IMR-90 (cell line): ENCODE results near the gene MET. TPM values are rescaled to one million over a fixed set of nuclear protein-coding genes. Genes with fewer than 3 reads are reported as not detected.

Source experiments
- ATAC-seq: fragments of 200-7000 bp; cut with Tn5 transposase; 2 replicates; pipeline ENCODE4 v1.9.1; 2020; ENCODE audit warnings: low read depth, mild to moderate bottlenecking, moderate library complexity
- BruUV-seq: library from RNA; stranded (reverse); fragments of 400-500 nt; replicated peaks from 2 replicates; lab custom pipeline; 2021; lab: Mats Ljungman, UMichigan
- CTCF ChIA-PET: fragments of 300-600 bp; formaldehyde crosslinking; extraction: SDS; loops from one replicate; lab custom pipeline; 2021; ENCODE audit warnings: antibody characterized with exemption; lab: Yijun Ruan, JAX
- POLR2A ChIA-PET: fragments of 300-600 bp; sonication (Branson Sonifier 250); formaldehyde crosslinking; loops from one replicate; lab custom pipeline; 2022; ENCODE audit warnings: antibody characterized with exemption; ENCODE audit not compliant: unreplicated experiment; lab: Charles Lee
- DNase-seq: peaks from one replicate; pipeline ENCODE4 v3.0.0; 2013
- H2AFZ ChIP-seq: replicated peaks from 2 replicates; pipeline ENCODE3; 2013; ENCODE audit warnings: low read length, mild to moderate bottlenecking; ENCODE audit not compliant: poor library complexity
- H2AK5ac ChIP-seq: 2 replicates; pipeline ENCODE4 v1.6.1; 2013; ENCODE audit warnings: low read depth, low read length, inconsistent platforms
- H2AK9ac ChIP-seq: replicated peaks from 2 replicates; pipeline ENCODE3; 2013; ENCODE audit warnings: mild to moderate bottlenecking, low read depth, low read length, moderate library complexity; ENCODE audit not compliant: poor library complexity
- H2BK120ac ChIP-seq: 2 replicates; pipeline ENCODE4 v1.6.1; 2013; ENCODE audit warnings: low read depth, low read length, inconsistent platforms
- H2BK15ac ChIP-seq: 3 replicates; pipeline ENCODE4 v1.6.1; 2013; ENCODE audit warnings: low read depth, low read length, inconsistent platforms
- H2BK20ac ChIP-seq: 2 replicates; pipeline ENCODE4 v1.6.1; 2013; ENCODE audit warnings: low read depth, mild to moderate bottlenecking, inconsistent platforms, low read length, moderate library complexity
- H2BK5ac ChIP-seq: 2 replicates; pipeline ENCODE4 v1.6.1; 2013; ENCODE audit warnings: mild to moderate bottlenecking, low read depth, low read length, inconsistent platforms; ENCODE audit not compliant: poor library complexity, severe bottlenecking
- H3K14ac ChIP-seq: replicated peaks from 2 replicates; pipeline ENCODE4 v1.6.1; 2013; ENCODE audit warnings: low read depth, low read length, inconsistent platforms
- H3K18ac ChIP-seq: 2 replicates; pipeline ENCODE4 v1.6.1; 2013; ENCODE audit warnings: low read depth, low read length, control low read depth
- H3K23ac ChIP-seq: 2 replicates; pipeline ENCODE4 v1.6.1; 2013; ENCODE audit warnings: low read depth, low read length, inconsistent platforms
- H3K27ac ChIP-seq: 2 replicates; pipeline ENCODE4 v1.5.1; 2013; ENCODE audit warnings: mild to moderate bottlenecking, control low read depth, low read length; ENCODE audit not compliant: insufficient read depth
- H3K27me3 ChIP-seq: 2 replicates; pipeline ENCODE4 v1.6.1; 2013; ENCODE audit warnings: low read length; ENCODE audit not compliant: control insufficient read depth, insufficient read depth
- H3K36me3 ChIP-seq: 2 replicates; pipeline ENCODE4 v1.6.1; 2013; ENCODE audit warnings: low read length, mixed read lengths; ENCODE audit not compliant: control insufficient read depth, insufficient read depth
- H3K4ac ChIP-seq: 2 replicates; pipeline ENCODE4 v1.6.1; 2013; ENCODE audit warnings: low read depth, low read length, inconsistent platforms
- H3K4me1 ChIP-seq: 2 replicates; pipeline ENCODE4 v1.6.1; 2013; ENCODE audit warnings: low read length, mixed read lengths; ENCODE audit not compliant: control insufficient read depth, insufficient read depth
- H3K4me2 ChIP-seq: 2 replicates; pipeline ENCODE4 v1.6.1; 2013; ENCODE audit warnings: low read depth, mild to moderate bottlenecking, control low read depth, low read length, moderate library complexity
- H3K4me3 ChIP-seq: 2 replicates; pipeline ENCODE4 v1.5.1; 2013; ENCODE audit warnings: low read depth, mild to moderate bottlenecking, control low read depth, low read length, moderate library complexity; ENCODE audit not compliant: insufficient read depth
- H3K56ac ChIP-seq: 2 replicates; pipeline ENCODE4 v1.6.1; 2013; ENCODE audit warnings: low read length, inconsistent platforms; ENCODE audit not compliant: insufficient read depth; ENCODE audit errors: extremely low read depth
- H3K79me1 ChIP-seq, 2 experiments: 2 replicates each; pipeline ENCODE4 v1.6.1; 2013; ENCODE audit warnings: low read length in 2 of 2, inconsistent platforms in 1 of 2, low read depth in 1 of 2
- H3K9ac ChIP-seq: 2 replicates; pipeline ENCODE4 v1.6.1; 2013; ENCODE audit warnings: low read depth, low read length, control low read depth
- H3K9me1 ChIP-seq: 2 replicates; pipeline ENCODE4 v1.6.1; 2013; ENCODE audit warnings: low read length, inconsistent platforms; ENCODE audit not compliant: insufficient read depth
- H3K9me3 ChIP-seq: 2 replicates; pipeline ENCODE4 v1.6.1; 2013; ENCODE audit warnings: low read length; ENCODE audit not compliant: control insufficient read depth, insufficient read depth
- H4K20me1 ChIP-seq: 2 replicates; pipeline ENCODE4 v1.6.1; 2013; ENCODE audit warnings: low read length, inconsistent platforms; ENCODE audit not compliant: insufficient read depth
- H4K5ac ChIP-seq: 2 replicates; pipeline ENCODE4 v1.6.1; 2013; ENCODE audit warnings: mild to moderate bottlenecking, low read depth, low read length, control low read depth
- H4K8ac ChIP-seq, 2 experiments: 2 replicates each; pipeline ENCODE4 v1.6.1; 2013; ENCODE audit warnings: low read depth in 2 of 2, low read length in 2 of 2, control low read depth in 1 of 2, inconsistent platforms in 1 of 2
- H4K91ac ChIP-seq: 2 replicates; pipeline ENCODE4 v1.6.1; 2013; ENCODE audit warnings: low read depth, low read length, inconsistent platforms; ENCODE audit not compliant: insufficient read depth
- CTCF ChIP-seq: conservative IDR thresholded peaks from 2 replicates; pipeline ENCODE4 v1.5.1; 2012; ENCODE audit warnings: mild to moderate bottlenecking, low read depth, low read length, improper control_type of control experiment
- FOS ChIP-seq: fragments of 150-350 bp; IDR thresholded peaks from 2 replicates; pipeline ENCODE4 v1.6.1; 2016; ENCODE audit warnings: low read depth, low read length
- MXI1 ChIP-seq: IDR thresholded peaks from 2 replicates; pipeline ENCODE4 v1.6.1; 2012; ENCODE audit warnings: low read depth, mild to moderate bottlenecking, low read length, moderate library complexity, borderline replicate concordance
- NFE2L2 ChIP-seq: fragments of 150-350 bp; IDR thresholded peaks from 2 replicates; pipeline ENCODE4 v1.6.1; 2016; ENCODE audit warnings: low read depth, mild to moderate bottlenecking, low read length
- POLR2A ChIP-seq: IDR thresholded peaks from 2 replicates; pipeline ENCODE4 v1.6.1; 2012; ENCODE audit warnings: mild to moderate bottlenecking, low read depth, low read length
- RFX5 ChIP-seq: IDR thresholded peaks from 2 replicates; pipeline ENCODE4 v1.8.0; 2012; ENCODE audit warnings: low read depth, mild to moderate bottlenecking, low read length, moderate library complexity
- whole genome bisulfite sequencing, 2 experiments: methylation state at CpG; one replicate each; pipeline versions ENCODE4 v1.1.5 to v1.1.7; 2013; ENCODE audit warnings: missing lambda C conversion rate in 2 of 2; ENCODE audit not compliant: insufficient read length in 1 of 2; ENCODE audit errors: extremely low coverage in 2 of 2; 5-methylcytosine and 5-hydroxymethylcytosine counted together
- dilution Hi-C: fragments of 300-500 bp; cut with HindIII; formaldehyde crosslinking; loops from one replicate; pipeline ENCODE4 v1.14.3; 2018; ENCODE audit warnings: low sequenced_read_pairs; ENCODE audit not compliant: unreplicated experiment
- in situ Hi-C: fragments of 300-500 bp; cut with MboI; formaldehyde crosslinking; loops from 3 replicates; pipeline ENCODE4 v1.14.3; 2019; ENCODE audit warnings: low sequenced_read_pairs, inconsistent platforms, mixed read lengths
- intact Hi-C: fragments of 100-400 bp; cut with micrococcal nuclease; formaldehyde crosslinking; loops from 2 replicates; pipeline ENCODE4 v1.10.0; 2022
- polyA plus RNA-seq, 3 experiments: library from polyadenylated mRNA; depleted of rRNA; stranded (reverse); fragments of >200 nt; gene quantifications; 2 replicates each; pipeline ENCODE4 v1.2.3, GENCODE V29; 2012; ENCODE audit warnings: low replicate concordance in 1 of 3
- total RNA-seq: library from RNA; depleted of rRNA; stranded (reverse); fragments of >200 nt; gene quantifications from 2 replicates; pipeline ENCODE4 v1.2.3, GENCODE V29; 2012

Gene MET
- total and polyA plus RNA-seq, 2 of the 4 experiments (the other 2 are of a cell fraction): 15.0 to 84.6 TPM

- in situ Hi-C loops (no loop called here), intact Hi-C loops (loop anchor here (5.0 kb wide), 1 partner anchor 39 kb away; no protein-coding TSS in a partner anchor), dilution Hi-C loops (no loop called here)
- ChIA-PET CTCF (no interaction called here), POLR2A (no interaction called here)
- Histone ChIP-seq H3K9me1 (peaks cover 13% of the 10 kb centered on the region; the same call in 1 of the 2 replicates), H4K8ac (no peak overlapping the region), H3K9me3 (no peaks in the 10 kb centered on the region), H2AK9ac (no peak overlapping the region), H3K23ac (no peak overlapping the region), H4K20me1 (no peaks in the 10 kb centered on the region), H3K18ac (no peak overlapping the region), H3K4me2 (no peak overlapping the region), H3K27ac (no peak overlapping the region), H4K91ac (no peak overlapping the region), H3K36me3 (0 out of 2 replicates have a peak, but pooled peaks cover 2% of the 10 kb centered on the region), H2BK120ac (no peak overlapping the region), H3K79me1 (peaks cover 0 to 3% of the 10 kb centered on the region in 2 experiments; a peak in 2 of 4 replicates), H3K4me1 (peaks cover 19% of the 10 kb centered on the region), H3K4ac (no peak overlapping the region), H3K9ac (no peak overlapping the region), H2AFZ (no peak overlapping the region), H3K27me3 (no peaks in the 10 kb centered on the region), H2BK5ac (no peak overlapping the region), H2AK5ac (no peak overlapping the region), H2BK15ac (no peak overlapping the region), H2BK20ac (no peak overlapping the region), H4K5ac (no peak overlapping the region), H3K4me3 (no peak overlapping the region), H3K14ac (no peak overlapping the region), H3K56ac (no peak overlapping the region)
- BruUV-seq: no TSS peak
- ATAC-seq: peak; percentile 27; the same call in 1 of the 2 replicates
- no peak for DNase-seq
- no CpG with 5 or more reads among the region's 1 CpG for WGBS, 2 experiments
- no peak for TF ChIP-seq NFE2L2
- no peak for TF ChIP-seq CTCF
- no peak for TF ChIP-seq POLR2A
- no peak for TF ChIP-seq MXI1
- no peak for TF ChIP-seq FOS
- TF ChIP-seq RFX5: no peak
Observed at GRCh38 chr7:116738378-116738777, 66.4 kb downstream of the MET start.
